NCI-H226 (cell line): ENCODE data around the gene DLL1.

ENCODE experiments used
- DNase-seq: peaks from one replicate; pipeline ENCODE4 v3.0.0-alpha.2; 2015

Gene DLL1

DNA sequence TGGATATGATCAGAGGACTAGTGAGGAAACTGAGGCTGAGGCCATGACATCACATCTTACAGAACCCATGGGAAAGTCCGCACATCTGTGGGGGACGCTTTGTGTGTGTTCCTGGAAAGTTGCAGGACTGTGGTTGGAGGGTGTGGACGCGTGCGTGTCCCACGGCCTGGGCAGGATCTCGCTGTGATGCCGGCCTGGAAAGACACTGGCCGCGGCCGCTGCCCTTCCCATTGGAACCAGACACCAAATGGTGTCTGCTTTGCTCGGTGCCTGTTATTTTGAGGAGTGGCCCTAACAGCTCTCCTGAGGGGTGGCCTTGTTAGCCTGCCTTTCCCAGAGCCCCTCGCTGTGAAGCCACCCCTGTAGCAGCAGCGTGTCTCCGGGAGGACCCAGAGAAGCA lies 41.1 kb downstream of the DLL1 start:
- no peak for DNase-seq

DNA sequence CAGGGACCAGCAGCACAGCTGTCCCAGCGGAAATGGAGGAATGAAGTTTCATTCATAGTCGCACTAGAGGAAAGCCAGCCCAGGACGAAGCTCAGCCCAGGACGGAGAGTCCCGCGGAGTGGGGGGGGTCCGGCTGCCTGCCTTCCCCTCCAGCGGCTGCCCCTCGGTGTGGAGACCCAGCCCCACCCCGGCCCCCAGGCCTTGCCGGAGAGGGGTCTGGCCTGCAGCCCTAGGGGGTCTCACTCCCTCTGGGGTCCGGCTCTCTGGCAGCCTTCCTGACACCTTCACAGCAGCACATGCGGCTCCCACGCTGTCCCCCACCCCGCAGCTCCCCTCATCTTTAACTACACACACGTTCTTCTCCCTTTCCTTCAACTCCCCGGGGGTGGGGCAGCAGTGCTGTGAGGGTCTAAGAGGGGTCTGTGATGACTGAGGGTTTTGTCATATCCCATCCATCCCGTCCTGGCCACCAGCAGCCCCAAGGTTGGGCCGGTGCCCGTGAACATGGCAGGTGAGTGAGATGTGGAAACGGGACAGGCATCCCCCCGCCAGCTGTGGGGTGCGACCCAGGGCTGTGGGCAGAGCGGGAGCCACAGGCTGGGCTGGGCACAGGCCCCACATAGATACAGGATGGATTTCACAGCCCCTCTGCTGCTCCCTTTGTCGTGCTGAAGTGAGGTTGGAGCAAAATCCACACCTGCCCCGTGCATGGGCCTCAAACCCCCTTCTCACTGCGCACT lies 41.8 kb downstream of the DLL1 start:
- no peak for DNase-seq

DNA sequence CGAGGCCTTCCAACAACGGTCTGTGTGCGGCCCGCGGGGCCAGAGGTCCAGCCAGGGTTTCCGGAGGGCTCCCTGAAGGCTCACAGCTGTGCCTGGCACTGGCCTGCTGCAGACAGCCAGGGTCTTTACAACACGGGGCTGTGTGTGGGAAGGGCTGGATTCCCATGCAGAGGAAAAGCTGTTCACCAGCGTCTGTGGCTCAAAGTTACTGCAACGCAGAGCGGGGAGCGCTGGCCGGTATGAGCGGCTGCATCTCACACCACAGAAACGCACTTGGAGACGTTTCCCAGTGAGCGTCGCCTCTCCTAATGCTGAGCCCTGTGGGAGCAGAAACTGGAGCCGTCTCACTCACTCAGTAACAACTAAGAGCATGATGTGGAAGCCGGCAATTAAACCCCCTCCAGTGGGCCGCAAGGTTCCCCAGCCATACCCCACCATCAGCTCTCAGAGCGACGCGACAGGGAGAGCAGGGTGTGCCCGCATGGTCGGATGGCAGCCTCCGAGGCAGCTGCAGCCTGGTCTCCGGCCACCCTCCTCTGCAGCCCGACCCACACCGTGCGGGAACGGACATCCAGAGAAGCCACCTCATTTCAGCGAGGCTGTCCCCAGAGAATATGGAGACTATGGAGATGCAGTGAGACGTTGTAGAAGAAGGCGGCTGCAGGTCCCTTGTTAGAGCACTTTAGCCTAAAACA lies 42.6 kb downstream of the DLL1 start:
- DNase-seq = no peak

DNA sequence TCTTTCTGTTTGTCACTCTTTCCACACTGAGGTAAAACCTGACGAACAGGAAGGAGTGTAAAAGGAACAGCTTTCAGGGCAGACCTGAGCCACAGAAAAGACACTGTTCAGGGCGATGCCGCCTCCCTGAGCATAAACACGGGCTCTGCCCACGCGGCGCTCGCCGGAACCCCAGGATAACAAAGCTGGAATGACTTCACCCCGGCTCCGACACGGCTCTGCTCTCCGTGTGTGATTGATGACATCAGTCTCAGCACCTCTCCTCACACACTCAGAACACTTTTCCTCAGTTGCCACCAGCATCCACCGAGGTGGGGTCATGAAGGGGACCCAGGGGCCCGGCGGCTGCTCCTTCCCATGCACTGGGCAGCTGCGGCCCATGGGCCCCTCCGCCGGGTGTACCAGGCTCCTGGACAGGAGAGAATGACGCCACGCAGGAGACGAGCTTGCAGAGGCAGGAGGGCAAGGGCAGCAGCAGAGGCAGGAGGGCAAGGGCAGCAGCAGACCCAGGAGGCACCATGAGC lies 43.6 kb downstream of the DLL1 start:
- no peak for DNase-seq

DNA sequence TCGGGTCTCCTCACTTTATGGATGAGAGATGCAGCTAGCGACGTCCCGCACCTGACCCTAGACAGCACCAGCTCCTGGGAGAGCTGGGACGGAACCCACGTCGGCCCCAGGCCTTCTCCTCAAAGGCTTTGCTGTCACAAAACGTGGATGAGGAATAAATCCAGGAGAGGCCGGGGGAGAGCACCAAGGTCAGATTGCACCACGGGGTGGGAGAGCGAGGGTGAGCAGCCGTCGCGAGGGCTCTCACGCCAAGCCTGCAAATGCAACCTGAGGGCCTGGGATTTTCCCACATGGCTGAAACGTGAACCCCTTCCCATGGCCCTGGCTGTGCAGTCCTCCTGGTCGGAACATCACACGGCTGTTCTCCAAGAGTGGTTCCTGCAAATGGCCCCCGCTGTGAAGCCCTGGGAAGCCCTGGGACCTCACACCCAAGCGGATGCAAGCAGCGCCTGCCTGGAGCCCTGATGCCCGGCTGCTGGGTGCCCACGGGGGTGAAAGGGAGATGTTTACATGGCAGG lies 45.3 kb downstream of the DLL1 start:
- DNase-seq = no peak

DNA sequence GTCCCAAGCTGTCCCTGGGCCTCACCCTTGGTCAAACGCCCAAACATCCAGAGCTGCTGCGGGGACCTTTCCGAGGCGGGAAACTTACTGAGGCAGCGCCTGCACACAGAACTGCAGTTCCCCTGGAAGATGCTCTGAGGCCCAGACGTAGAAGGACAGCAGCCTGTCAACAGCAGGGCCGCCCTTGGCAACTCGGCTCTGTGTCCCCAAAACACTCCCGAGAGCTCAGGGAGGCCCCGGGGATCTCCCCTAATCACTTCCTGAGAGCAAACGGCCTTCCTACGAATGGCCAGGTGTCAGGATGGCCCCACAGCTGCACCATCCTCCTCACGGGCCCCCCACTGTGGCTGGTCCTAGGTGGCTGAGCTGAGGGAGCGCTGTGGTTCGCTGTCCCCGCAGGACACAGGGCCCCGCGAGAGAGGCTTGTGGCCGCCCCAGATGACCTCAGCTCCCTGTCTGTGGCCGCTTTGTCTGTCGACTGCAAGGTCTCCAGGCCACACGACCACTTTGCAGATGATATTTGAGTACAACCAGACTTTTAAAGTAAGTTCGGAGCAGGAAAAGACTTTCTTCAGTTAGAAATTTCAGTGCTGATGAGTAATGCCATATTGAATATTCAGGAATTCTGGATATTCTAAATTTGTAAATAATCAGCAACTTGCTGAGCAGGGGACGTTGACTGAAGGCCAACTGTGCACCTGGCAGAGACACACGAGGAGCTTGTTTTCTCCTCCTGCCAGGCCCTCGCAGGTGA lies 46.0 kb downstream of the DLL1 start:
- DNase-seq = no peak

DNA sequence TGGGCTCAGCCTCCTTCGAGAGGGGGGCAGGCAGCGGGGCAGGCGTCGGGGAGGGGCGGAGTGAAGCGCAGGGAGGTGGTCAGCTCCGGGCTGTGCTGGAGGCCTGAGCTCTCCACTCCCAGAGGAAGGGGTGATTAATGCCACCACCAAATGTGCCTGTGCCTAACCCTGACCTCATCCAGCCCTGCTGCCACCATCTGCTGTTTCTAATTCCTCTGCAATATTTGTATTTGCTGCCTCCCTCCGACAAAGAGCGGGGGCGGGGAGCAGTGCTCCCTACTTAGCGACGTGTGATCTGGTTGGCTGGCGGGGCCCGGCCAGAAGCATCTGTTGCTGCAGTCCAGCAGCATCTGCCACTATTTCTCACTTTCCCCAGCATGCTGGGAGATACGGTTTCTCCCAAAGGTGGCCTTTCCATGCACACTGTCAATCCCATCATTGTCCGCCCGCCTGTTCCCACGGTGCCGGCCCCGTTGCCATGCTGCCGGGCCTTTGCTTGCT lies 47.0 kb downstream of the DLL1 start:
- DNase-seq = no peak

DNA sequence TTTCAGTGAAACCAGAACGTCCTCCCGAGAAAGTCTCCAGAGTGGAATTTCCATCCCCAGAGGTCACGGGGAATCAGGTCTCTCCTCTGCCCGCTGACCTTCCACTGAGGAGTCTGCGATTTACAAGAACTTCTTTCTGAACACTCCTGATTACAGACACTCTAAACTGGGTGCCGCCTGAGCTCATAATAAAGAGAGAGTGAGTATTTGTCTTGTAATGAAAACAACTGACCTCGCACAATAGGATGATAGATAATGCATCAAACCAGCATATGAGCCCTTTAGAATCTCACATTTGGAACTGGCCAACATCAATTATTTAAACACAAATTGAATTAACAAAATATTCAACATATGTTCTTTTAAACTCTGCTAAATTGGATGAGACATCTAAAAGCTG lies 47.5 kb downstream of the DLL1 start:
- no peak for DNase-seq

DNA sequence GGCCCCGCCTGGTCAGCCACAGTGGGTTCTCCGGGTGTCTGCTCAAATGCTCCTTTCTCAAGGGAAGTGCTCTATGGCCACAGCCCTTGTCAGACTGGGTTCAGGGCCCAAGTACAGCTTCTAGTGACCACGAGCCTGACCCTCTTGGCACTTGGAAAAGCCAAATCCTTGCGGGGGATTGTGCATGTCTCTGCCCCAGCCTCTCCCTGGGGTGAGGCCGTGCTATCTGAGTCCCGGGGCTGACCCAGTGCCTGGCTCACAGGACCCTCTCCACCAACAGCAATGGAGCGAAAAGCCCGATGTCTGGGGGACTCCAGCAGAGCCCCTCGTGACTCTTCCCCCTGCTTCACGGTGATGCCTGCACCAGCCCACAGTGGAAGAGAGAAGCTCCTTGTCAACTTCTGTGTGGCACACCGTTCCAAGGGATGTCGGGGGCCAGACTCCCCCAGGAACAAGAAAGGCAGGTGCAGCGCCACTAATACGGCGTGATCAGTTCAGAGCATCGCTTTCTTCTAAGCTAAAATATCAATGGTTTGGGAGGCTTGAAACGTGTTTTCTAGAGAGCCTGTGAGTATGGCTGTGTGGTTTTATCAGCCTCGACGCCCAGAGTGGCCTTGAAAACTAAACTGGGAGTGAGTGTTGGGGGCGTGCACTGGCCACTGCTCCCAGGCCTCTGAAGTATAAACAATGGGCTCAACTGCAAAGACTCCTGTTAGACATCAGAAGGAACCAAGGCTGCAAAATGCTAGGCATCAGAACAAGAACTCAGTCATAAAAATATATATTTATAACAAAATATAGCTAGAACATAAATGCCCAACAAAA lies 51.9 kb downstream of the DLL1 start:
- no peak for DNase-seq

DNA sequence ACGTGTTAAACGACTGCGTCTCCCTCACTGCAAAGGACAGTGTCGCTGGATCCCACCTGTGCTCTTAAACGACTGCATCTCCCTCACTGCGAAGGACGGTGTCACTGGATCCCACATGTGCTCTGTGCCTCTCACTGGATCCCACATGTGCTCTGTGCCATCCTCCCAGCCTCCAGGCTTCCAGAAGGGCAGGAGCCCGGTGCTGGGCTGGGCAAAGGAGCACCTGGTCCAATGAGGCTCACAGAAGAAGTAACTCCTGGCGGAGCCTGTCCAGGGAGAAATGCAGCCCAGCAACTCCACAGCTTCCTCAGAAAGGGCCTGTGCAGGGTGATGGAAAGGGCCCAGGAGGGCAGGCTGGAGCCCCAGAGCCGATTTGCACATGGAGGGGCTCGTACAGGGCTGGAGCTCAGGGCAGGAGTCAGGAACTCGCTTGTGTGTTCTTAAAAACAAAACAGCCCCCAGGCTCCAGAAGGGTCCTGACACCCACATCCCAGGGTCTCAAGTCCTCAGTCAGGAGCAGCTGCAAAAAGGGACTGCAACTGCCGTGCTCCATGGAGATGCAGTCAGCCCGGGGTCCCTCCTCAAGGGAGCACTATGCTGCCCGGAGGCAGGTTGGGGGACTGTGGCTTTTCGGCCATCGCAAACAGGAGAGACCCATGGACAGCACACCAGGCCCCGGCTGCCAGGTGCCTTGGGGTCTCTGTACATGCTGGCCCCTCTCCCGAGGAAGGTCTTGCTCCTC lies 52.7 kb downstream of the DLL1 start:
- no peak for DNase-seq

DNA sequence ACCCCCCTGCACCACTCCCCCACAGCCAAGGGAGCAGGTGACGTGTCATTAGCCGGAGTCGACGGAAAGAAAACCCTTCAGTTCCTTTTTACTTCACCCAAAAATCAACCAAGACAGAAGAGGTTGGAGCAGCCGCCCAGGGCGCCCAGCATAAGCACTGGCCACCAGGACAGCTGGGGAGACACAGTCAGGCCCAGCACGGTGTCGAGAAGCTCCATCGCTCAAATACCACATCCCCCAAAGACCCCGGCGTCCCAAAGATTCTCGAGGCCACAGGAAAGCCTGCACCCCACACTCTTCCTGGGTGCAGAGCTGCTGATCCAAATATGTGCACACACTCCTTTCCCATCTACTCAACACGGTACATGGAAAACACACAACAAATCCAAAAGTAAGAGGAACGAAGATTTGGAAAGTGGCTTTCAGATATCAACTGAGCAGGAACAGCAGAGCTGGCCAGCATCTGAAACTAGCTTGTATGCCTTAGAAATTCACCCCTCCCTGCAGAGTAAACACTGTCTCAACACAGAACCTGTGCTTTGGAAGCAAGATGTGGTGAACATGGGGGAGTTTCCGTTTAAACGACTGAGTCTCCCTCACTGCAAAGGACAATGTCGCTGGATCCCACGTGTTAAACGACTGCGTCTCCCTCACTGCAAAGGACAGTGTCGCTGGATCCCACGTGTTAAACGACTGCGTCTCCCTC lies 54.6 kb downstream of the DLL1 start:
- DNase-seq = no peak

DNA sequence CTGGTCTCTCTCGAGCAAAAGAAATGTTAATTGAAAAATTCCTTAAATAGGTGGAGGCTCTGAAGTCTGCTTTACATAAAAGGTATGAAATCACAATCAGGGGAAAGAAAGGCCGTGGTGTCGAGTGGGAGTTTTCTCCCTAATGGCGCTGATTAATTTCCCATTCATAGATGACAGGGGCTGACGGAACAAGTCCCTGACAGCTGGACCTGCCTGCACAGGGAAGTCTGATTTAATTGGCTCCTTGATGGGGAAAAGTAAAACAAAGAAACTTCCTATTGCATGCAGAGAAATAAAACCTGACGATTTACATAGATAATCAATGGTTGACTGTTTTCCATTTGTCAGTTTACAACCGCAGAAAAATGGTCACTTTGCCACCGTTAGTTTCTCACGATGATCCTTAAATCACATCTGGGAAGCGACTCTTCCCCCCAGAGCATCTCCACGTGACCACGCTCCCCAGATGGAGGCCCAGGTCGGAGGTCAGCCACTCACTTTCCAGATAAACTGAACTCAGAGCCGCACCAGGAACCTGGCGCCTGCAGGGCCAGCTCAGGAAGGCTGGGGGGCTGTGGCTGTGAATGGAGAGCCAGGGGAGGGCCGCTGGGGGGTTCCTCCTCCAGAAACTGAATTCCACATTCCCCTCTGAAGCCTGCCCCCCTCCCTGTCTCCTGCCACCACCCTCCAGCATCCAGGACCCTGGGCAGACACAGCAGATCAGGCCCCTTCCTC lies 55.3 kb downstream of the DLL1 start:
- DNase-seq = no peak

DNA sequence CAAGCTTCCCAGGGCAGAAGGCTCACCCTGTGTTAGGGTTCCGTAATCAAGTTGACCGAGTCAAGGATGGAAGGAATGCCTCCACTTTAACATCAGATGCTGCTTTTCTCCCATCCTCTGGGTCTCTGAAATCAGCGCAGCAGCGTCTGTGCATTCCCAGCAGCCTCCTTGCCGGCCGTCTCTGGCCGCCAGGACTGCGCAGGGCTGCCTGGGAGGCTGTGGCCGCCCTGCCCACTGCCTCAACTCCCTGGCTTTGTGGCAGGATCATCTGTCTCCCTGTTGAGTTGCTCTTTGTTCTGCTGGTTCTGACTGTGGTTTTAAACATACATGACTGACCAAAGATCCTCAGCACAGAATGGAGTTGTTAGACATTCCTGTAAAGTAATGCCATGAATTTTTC lies 56.5 kb downstream of the DLL1 start:
- no peak for DNase-seq

DNA sequence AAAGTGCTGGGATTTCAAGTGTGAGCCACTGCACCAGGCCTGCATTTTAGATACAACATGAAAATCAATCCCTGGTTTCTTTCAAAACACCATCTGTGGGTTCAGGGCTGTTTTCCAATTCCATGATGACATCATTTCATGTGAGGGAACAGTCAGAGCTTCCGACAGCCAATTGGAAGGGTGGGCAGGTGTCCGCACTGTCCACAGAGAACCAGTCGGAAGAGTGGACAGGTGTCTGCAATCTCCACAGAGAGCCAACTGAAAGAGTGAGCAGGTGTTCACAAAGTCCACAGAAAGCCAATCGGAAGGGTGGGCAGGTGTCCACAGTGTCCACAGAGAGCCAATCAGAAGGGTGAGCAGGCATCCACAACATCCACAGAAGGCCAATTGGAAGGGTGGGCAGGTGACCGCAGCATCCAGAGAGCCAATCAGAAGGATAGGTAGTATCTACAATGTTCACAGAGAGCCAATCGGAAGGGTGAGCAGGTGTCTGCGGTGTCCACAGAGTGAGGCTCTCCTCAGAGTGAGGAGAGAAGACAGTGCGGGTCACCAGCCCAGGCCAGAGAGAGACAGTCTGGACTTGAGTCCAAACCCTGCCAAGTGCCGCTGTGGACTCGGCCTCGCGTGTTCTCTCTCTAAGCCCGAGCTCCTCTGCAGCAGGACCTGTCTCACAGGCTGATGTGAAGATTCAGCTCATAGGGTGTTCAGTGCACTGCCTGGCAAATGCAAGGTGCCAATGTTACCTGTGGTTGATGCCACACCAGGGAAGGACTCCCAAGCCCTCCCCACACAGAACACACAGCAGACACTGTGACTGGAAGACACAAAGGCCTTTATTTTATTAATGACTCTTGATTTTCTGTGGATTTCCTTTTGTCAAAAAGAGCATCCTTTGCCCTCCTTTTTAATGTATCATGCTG lies 57.3 kb downstream of the DLL1 start:
- DNase-seq = no peak
